ENCODE data around the gene TEC. TPM values are rescaled to one million over a fixed set of nuclear protein-coding genes. Genes with fewer than 3 reads are reported as not detected.

The TEC gene
- total RNA-seq, 1 donor from 2014 or later: 3.8 TPM

DNA sequence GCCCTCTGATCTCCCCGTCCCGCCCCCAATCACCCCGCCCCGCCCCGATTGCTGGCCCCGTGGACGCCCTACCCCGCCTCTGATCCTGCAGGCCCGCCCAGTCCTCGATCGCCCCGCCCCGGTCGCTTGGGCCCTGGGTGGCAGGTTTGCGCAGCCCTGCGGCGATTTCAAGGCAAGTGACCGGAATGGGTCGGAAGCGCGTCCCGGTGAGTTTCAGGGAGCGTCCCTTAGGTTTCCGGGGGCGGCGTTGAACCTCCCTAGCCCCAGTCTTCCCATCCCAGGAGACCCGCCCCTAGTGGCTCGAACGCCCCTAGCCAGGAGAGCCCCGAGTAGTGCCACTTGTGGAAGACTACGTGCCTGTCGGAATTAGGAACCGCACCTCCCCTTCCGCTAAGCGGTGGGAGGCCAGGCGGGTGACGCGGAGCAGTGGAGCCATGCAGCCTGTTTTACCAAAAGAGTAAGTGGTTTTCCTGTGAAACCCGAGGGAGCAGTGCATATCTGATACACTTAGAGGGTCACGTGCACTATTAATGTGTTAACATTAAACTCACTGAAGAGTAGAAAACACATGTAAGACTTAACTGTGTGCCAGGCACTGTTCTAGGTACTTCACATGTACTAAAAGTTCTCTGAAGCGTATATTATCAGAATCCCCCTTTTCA, 354 bp upstream of the TEC start:
- peak; percentile 92 for DNase-seq (ENCODE audit: low spot score)

DNA sequence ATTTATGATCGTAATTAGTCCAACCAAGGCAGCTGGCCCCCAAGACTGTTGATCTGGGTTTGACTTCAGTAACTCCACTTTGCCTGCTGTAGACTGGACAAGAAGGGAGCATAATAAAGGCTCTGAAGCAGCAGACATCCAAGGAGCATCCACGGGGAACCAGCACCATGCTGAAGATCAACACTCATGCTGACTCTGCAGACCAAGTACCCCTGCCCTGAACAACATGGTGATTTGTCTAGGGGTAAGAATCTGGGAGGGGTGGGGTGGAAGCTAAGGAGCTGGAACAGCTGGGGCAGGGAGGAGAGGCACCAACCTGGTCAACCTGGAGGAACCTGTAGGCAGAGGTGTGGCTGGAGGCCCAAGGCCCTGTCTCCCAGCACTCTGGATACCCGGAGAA, 2.1 kb downstream of the TEC start:
- no peak for DNase-seq (ENCODE audit: low spot score)

DNA sequence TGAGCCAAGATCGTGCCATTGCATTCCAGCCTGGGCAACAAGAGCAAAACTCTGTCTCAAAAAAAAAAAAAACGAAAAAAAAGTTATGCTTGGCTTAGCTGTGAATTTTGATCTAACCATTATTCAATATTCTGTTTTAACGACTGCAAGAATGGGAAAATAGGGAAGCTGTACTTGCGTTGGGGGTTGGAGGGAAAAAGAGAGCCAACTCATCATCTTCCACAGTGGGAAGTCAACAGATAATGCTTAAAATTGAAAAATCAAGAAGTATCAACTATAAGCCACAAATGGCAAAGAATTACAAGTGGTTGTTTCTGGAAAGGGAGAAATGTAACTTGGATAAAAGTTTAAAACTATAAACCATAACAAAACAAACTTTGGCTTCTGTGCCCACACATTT, 2.9 kb downstream of the TEC start:
- DNase-seq (ENCODE audit: low spot score): no peak

DNA sequence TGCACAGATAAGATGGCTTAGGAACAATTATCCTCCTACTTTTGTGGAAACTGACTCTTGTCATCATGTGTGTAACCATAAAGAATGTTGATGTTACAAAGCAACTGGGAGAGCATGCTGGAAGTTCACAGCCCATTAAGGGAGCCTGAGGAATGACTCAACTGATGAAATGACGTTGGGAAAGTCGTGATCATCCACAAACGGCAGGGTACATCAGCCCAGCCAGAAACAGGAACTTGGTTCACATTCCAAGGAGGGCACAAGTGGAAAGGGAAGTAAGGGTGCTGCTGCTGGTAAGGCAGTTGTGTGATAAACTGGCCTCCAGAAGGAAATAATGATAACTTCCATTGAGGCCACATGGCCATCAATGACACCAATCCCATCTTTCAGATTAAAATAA, 6.7 kb downstream of the TEC start:
- DNase-seq (ENCODE audit: low spot score): no peak

- no peak for DNase-seq (ENCODE audit: low spot score)
Observed at GRCh38 chr4:48262484-48262883, 7.2 kb downstream of the TEC start.

GRCh38 chr4:48261281-48261680, 8.4 kb downstream of the TEC start:
- no peak for DNase-seq (ENCODE audit: low spot score)

- no peak for DNase-seq (ENCODE audit: low spot score)
Observed at GRCh38 chr4:48259748-48260147, 9.9 kb downstream of the TEC start.

DNA sequence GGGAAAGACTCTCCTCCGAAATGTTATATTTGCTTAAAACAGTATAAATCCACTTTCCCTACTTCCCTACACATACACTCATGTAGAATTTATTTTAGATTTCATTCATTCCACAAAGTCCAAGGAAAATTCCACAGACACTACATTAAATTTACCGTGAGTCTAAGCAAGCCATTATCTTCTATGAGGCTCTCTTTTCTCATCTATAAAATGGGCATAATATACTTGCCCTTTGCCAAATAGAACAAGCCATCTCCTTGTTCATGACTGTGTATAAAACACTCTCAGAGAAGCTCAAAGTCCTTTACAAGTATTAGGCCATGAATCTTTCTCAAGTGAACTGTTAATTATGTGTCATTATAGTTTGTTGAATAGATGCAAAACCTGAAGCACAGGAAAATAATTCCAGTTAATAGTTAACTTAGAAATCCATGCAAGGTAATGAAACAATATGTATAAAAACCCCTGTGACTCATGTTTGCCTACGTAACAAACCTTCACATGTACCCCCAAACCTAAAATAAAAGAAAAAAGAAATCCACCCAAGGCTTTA, 10.7 kb downstream of the TEC start:
- DNase-seq (ENCODE audit: low spot score): no peak

DNA sequence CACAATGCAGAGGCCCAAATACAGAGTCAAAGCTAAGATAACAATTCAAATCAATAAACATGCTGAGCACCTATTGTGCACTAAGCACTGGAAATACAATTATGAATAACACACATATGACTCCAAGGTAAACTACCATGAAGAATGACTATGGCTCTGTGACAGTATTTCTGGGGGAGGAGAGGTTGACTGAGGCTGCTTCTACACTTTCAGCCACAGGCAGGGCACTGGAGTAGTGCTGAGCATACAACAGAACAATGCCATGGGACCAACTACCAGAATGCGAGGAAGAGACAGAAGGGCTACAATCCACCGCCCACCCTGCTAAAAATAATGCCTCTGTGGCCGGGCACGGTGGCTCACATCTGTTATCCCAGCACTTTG, 13.7 kb downstream of the TEC start:
- no peak for DNase-seq (ENCODE audit: low spot score)

- DNase-seq (ENCODE audit: low spot score): no peak
Observed at GRCh38 chr4:48255072-48255958, 14.3 kb downstream of the TEC start.

DNA sequence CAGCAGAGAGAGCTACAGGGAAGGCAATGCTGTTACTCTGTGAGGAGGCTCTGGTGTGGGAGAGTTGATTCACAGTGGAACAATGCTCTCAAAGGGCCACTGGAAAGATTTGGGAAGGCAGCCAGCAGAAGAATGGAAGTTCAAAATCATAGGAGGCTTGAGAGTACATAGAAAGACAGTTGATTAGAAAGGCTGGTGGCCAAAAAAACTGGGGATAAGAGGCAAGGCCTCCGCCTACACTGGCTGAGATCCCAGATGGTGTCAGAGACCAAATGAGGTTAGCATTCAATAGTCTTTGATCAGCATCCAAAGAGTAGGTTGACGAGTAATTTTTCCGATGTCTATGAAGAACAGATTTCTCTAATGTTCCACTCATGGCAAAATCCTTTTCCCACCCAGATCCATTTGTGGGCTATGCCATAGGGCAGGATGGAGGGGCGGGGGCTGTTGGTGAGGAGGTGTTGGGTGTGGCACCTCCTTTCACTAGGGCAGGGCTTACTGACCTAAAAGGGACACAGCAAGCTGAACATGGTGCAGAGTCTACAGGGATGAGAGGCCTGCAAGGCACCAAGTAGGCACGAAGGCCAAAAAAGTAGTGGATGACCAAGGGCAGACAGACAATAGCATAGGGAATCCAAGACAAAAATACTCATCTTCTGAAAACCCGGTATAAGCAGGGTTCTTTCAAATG, 15.1 kb downstream of the TEC start:
- peak; percentile 87 for DNase-seq (ENCODE audit: low spot score)

- no peak for DNase-seq (ENCODE audit: low spot score)
Observed at GRCh38 chr4:48252313-48252712, 17.3 kb downstream of the TEC start.

- DNase-seq (ENCODE audit: low spot score): no peak
Observed at GRCh38 chr4:48250980-48251379, 18.7 kb downstream of the TEC start.

- DNase-seq (ENCODE audit: low spot score): no peak
Observed at GRCh38 chr4:48250343-48250742, 19.3 kb downstream of the TEC start.

- no peak for DNase-seq (ENCODE audit: low spot score)
Observed at GRCh38 chr4:48249378-48249777, 20.3 kb downstream of the TEC start.

DNA sequence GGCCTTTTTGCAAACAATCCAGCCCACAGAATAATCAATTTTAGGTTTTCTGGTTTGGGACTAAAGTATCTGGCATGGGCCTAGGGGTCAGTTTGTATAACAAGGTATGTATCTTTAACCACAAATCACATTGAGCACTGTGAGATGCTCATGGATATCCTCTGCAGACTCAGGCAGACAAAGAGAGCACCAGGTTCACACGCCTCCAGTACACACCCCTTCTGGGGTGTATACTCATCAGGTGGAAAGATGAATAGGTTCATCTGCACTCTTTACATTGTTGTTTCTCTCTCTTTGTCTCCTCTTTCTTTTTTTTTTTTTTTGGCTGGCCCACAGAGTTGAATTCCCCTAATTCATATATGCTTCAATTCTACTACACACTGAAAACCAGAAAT, 21.1 kb downstream of the TEC start:
- DNase-seq (ENCODE audit: low spot score): no peak

DNA sequence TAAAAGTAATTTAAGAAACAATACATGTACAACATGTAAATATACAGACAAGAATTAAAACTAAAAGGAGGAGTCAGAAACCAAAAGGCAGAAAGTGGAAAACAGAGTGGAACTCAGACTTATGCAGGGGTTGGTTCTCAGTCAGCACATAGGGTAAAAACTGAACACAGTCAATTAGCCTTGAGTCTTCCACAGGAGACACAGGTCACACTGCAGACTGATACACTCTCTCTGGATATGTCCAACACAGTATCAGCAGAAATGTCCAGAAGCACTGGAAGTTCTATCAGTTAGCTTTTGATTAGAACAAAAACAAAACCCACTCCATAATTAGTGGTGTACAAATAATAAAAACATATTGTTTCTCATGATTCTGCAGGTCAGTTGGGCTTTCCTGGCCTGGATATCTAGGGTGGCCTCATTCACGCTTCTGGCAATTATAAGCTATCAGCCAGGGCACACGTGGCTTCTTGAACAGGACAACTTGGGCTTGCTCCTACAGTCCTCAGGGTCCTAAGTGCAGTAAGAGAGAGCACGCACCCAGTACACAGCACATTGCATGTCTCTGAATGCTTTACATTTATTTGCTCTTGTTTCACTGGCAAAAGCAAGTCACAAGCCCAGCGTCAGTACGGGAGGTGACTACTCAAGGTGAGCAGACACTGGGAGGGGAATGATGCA, 21.6 kb downstream of the TEC start:
- no peak for DNase-seq (ENCODE audit: low spot score)

DNA sequence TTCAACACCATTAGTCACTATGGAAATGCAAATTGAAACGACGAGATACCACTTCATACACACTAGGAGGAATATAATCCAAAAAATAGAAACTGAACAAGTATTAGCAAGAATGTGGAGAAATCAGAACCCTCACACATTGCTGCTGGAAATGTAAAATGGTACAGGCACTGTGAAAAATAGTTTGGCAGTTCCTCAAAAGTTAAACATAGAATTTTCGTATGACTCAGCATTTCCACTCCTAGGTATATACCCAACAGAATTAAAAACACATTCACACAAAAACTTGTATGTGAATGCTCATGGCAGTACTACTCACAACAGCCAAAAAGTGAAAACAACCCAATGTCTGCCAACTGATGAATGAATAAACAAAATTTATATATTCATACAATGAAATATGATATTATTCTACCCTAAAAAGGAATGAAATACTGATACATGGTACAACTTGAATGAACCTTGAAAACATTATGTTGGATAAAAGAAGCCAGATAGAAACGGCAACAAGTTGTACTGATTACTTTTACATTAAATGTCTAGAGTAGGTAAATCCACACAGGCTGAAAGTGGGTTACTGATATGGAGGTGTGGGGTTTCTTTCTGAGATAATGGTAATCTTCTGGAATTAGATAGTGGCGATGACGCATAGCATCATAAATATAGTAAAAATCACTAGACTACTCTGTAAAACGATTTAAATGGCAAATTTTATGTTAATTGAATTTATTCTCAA, 22.3 kb downstream of the TEC start:
- DNase-seq (ENCODE audit: low spot score): no peak

GRCh38 chr4:48244665-48245064, 25.0 kb downstream of the TEC start:
- no peak for DNase-seq (ENCODE audit: low spot score)

DNA sequence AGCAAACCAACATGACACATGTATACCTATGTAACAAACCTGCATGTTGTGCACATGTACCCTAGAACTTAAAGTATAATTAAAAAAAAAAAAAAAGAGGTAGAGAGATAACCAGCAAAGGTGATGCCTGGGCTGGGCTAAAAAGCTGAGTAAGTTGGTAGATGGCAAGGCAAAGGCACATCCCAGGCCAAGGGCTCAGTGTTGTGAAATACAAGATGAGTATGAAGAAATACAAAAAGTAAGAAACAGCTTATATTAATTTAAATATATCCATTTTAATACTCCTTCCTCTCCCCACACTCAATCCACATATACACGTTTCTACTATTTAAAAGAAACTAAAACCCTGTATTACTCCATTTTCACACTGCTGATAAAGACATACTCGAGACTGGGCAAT, 25.8 kb downstream of the TEC start:
- DNase-seq (ENCODE audit: low spot score): no peak

- no peak for DNase-seq (ENCODE audit: low spot score)
Observed at GRCh38 chr4:48243429-48243828, 26.2 kb downstream of the TEC start.

Data from mucosa of gallbladder (tissue), 1 donor.